PC-3 (cell line): Measurements from ENCODE around the gene UPF3A. TPM values are rescaled to one million over a fixed set of nuclear protein-coding genes. Genes with fewer than 3 reads are reported as not detected.

ENCODE experiments used
- ATAC-seq: fragments of 200-7000 bp; cut with Tn5 transposase; 2 replicates; pipeline ENCODE4 v1.9.1; 2020; ENCODE audit warnings: mild to moderate bottlenecking, moderate library complexity
- BruUV-seq: library from RNA; stranded (reverse); fragments of 400-500 nt; replicated peaks from 2 replicates; lab custom pipeline; 2021; lab: Mats Ljungman, UMichigan
- CTCF ChIA-PET: fragments of 300-600 bp; sonication (Branson Sonifier 250); formaldehyde crosslinking; loops from one replicate; lab custom pipeline; 2022; ENCODE audit warnings: antibody characterized with exemption; lab: Charles Lee
- POLR2A ChIA-PET: fragments of 300-600 bp; sonication (Branson Sonifier 250); formaldehyde crosslinking; loops from one replicate; lab custom pipeline; 2022; ENCODE audit warnings: antibody characterized with exemption; ENCODE audit not compliant: unreplicated experiment; lab: Charles Lee
- DNase-seq: peaks from one replicate; pipeline ENCODE4 v3.0.0-alpha.2; 2015
- H2AFZ ChIP-seq: fragments of 300-600 bp; sonication (generic); 2 replicates; pipeline ENCODE4 v1.6.0; 2016; ENCODE audit warnings: antibody characterized with exemption, low read length
- H3F3A ChIP-seq: fragments of 300-600 bp; sonication (generic); one replicate; pipeline ENCODE4 v1.6.0; 2017; ENCODE audit warnings: antibody characterized with exemption, low read length, control low read depth, mild to moderate bottlenecking; ENCODE audit not compliant: unreplicated experiment
- H3K27ac ChIP-seq: fragments of 300-600 bp; sonication (generic); 2 replicates; pipeline ENCODE4 v1.5.1; 2016; ENCODE audit warnings: mild to moderate bottlenecking, low read length
- H3K27me3 ChIP-seq: fragments of 300-600 bp; sonication (generic); 2 replicates; pipeline ENCODE4 v1.6.1; 2016; ENCODE audit warnings: low read length, mixed read lengths
- H3K36me3 ChIP-seq: fragments of 300-600 bp; sonication (generic); 2 replicates; pipeline ENCODE4 v1.6.1; 2016; ENCODE audit warnings: low read depth, mixed run types, low read length, mixed read lengths
- H3K4me1 ChIP-seq: fragments of 300-600 bp; sonication (generic); 2 replicates; pipeline ENCODE4 v1.5.1; 2016; ENCODE audit warnings: low read length; ENCODE audit not compliant: insufficient read depth
- H3K4me2 ChIP-seq: fragments of 300-600 bp; sonication (generic); 2 replicates; pipeline ENCODE4 v1.6.0; 2016; ENCODE audit warnings: low read length
- H3K4me3 ChIP-seq: fragments of 300-600 bp; sonication (generic); 2 replicates; pipeline ENCODE4 v1.5.1; 2016; ENCODE audit warnings: mild to moderate bottlenecking, low read length, mixed read lengths
- H3K79me2 ChIP-seq: fragments of 300-600 bp; sonication (generic); 2 replicates; pipeline ENCODE4 v1.6.1; 2017; ENCODE audit warnings: low read length, mixed read lengths
- H3K9ac ChIP-seq: fragments of 300-600 bp; sonication (generic); 2 replicates; pipeline ENCODE4 v1.6.0; 2016; ENCODE audit warnings: mild to moderate bottlenecking, low read length
- H3K9me2 ChIP-seq: fragments of 300-600 bp; sonication (generic); replicated peaks from 2 replicates; pipeline ENCODE4 v1.6.1; 2016; ENCODE audit warnings: mixed run types, low read length, mixed read lengths
- H3K9me3 ChIP-seq: fragments of 300-600 bp; sonication (generic); 2 replicates; pipeline ENCODE4 v1.6.1; 2016; ENCODE audit warnings: low read length, mixed read lengths
- H4K20me1 ChIP-seq: fragments of 300-600 bp; sonication (generic); 2 replicates; pipeline ENCODE4 v1.6.1; 2016; ENCODE audit warnings: low read length, mixed read lengths
- CTCF ChIP-seq: fragments of 300-600 bp; sonication (generic); conservative IDR thresholded peaks from 2 replicates; pipeline ENCODE4 v1.5.1; 2017; ENCODE audit warnings: antibody characterized with exemption, low read depth, mild to moderate bottlenecking, low read length
- EZH2 ChIP-seq: fragments of 300-600 bp; sonication (generic); IDR thresholded peaks from one replicate; pipeline ENCODE4 v1.6.1; 2017; ENCODE audit warnings: antibody characterized with exemption, mild to moderate bottlenecking, low read length; ENCODE audit not compliant: unreplicated experiment
- EZH2phosphoT487 ChIP-seq: fragments of 300-600 bp; sonication (generic); IDR thresholded peaks from 2 replicates; pipeline ENCODE4 v1.6.1; 2018; ENCODE audit warnings: mild to moderate bottlenecking, antibody characterized with exemption, low read length, borderline replicate concordance
- intact Hi-C: fragments of 100-400 bp; cut with micrococcal nuclease; formaldehyde crosslinking; loops from 2 replicates; pipeline ENCODE4 v1.9.0; 2023
- total RNA-seq: library from RNA; depleted of rRNA; stranded (reverse); fragments of >200 nt; gene quantifications from 2 replicates; pipeline ENCODE4 v1.2.3, GENCODE V29; 2014

UPF3A gene
- total RNA-seq, 1 experiment from 2014 or later: 18.1 TPM

DNA sequence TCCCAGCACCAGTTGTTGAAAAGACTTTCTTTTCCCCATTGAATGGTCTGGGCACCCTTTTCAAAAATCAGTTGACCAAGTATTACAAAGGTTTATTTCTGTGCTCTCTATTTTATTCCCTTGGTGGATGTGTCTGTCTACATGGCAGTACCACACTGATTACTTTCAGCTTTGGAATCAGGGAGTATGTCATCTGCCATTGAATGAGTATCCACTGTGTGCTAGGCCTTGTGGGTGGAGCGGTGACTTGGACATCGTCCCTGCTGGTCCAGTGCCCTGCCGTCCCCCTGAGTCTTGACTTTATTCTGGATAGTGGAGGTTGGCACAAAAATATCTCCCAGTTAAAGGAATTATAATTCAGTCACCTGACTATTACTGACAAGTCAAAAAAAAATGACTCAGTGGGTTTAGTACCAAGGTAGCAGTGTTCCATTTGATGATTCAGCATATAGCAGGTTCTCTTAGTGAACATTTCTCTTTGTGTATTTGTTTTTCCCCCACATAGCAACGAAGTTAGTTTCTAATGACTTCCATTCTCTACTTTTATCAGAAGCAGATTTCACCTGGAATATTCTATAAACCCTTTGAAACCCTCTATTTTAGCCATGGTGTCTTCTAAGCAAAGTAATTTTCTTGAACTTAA lies 3.9 kb downstream of the UPF3A start:
- Histone ChIP-seq H3K4me2 (peak overlapping the region; percentile 38; the same call in 1 of the 2 replicates), H3K9me2 (no peaks in the 10 kb centered on the region), H3K79me2 (peaks cover 25% of the 10 kb centered on the region), H2AFZ (no peak overlapping the region), H3K4me3 (no peak overlapping the region), H3K27me3 (no peaks in the 10 kb centered on the region), H4K20me1 (no peaks in the 10 kb centered on the region), H3F3A (peaks cover 2% of the 10 kb centered on the region), H3K9ac (no peak overlapping the region), H3K27ac (0 out of 2 replicates have a peak overlapping the region, but pooled peaks have one; percentile 8), H3K9me3 (no peaks in the 10 kb centered on the region), H3K4me1 (peaks cover 6% of the 10 kb centered on the region), H3K36me3 (peaks cover 7% of the 10 kb centered on the region; the same call in 1 of the 2 replicates)
- TF ChIP-seq CTCF (no peak), EZH2phosphoT487 (no peak), EZH2 (no peak)
- no TSS peak for BruUV-seq
- ChIA-PET CTCF (no interaction called here), POLR2A (no interaction called here)
- no peak for ATAC-seq
- intact Hi-C loops: no loop called here
- peak; percentile 33 for DNase-seq

DNA sequence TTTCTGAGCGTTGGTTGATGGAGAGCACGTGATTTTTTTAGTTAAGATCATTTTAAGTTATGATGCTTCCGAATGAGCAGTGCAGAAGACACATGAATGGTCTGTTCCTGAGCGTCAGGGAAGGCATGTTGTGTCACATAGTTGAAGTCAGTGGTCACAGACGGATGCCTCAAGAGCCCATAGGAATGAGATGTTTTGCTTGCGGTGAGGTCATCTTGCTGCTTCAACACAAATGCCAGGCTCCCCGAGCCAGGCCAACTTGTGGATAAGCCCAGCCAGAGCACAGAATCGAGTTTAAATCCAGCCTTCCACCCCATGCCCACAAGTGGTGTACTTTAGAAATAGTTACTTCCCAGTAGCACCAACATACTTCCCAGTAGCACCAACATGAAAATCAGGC lies 5.4 kb downstream of the UPF3A start:
- Histone ChIP-seq H3K79me2 (peaks cover 25% of the 10 kb centered on the region), H3K4me2 (no peak overlapping the region), H2AFZ (no peak overlapping the region), H3K27ac (no peak overlapping the region), H3K4me1 (no peaks in the 10 kb centered on the region), H3K36me3 (peaks cover 7% of the 10 kb centered on the region; the same call in 1 of the 2 replicates), H3K4me3 (no peak overlapping the region), H3K27me3 (no peaks in the 10 kb centered on the region), H3K9ac (no peak overlapping the region), H4K20me1 (no peaks in the 10 kb centered on the region), H3K9me3 (no peaks in the 10 kb centered on the region), H3F3A (no peaks in the 10 kb centered on the region), H3K9me2 (no peaks in the 10 kb centered on the region)
- no TSS peak for BruUV-seq
- DNase-seq (no peak), ATAC-seq (no peak)
- CTCF ChIA-PET: no interaction called here
- intact Hi-C loops: no loop called here
- POLR2A ChIA-PET: no interaction called here
- TF ChIP-seq CTCF (no peak), EZH2 (no peak), EZH2phosphoT487 (no peak)

DNA sequence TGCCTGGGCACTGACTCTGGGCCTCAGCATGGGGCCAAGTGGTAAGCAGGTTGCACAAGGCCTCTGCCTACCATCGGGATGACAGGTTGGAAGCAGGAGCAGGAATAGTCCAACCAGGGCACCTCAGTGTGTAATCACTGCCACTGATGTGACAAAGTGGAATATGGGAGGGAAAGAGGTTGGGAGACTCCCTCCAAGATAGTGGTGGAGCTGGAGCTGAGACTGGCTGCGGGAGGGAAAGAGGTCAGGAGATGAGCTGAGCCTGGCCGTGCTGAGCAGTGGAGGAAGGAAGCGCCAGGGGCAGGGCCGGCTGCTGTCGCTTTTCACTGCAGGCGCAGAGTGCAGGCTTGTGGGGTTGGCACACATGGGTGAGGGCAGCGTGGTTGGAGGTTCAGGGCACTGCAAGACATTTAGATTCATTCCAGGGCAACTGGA lies 6.8 kb downstream of the UPF3A start:
- CTCF ChIA-PET: no interaction called here
- DNase-seq (no peak), ATAC-seq (no peak)
- H3K27me3 ChIP-seq: no peaks in the 10 kb centered on the region
- TF ChIP-seq CTCF: no peak
- no peak for TF ChIP-seq EZH2
- no peak for TF ChIP-seq EZH2phosphoT487
- H3K4me1 ChIP-seq: no peaks in the 10 kb centered on the region
- no peaks in the 10 kb centered on the region for H3K9me3 ChIP-seq
- no peak overlapping the region for H3K4me3 ChIP-seq
- H3K9me2 ChIP-seq: no peaks in the 10 kb centered on the region
- intact Hi-C loops: no loop called here
- H3K27ac ChIP-seq: no peak overlapping the region
- POLR2A ChIA-PET: interaction anchor here (0.6 kb wide), 1 partner anchor 24 kb away, joined by 4 read pairs; no protein-coding TSS in a partner anchor
- H3K9ac ChIP-seq: no peak overlapping the region
- H4K20me1 ChIP-seq: no peaks in the 10 kb centered on the region
- no peak overlapping the region for H2AFZ ChIP-seq
- no TSS peak for BruUV-seq
- H3K79me2 ChIP-seq: peaks cover 14% of the 10 kb centered on the region
- no peak overlapping the region for H3K4me2 ChIP-seq
- H3F3A ChIP-seq: no peaks in the 10 kb centered on the region
- H3K36me3 ChIP-seq: peaks cover 7% of the 10 kb centered on the region; the same call in 1 of the 2 replicates
